ENCODE results near the gene GARIN5A.

The GARIN5A gene

DNA sequence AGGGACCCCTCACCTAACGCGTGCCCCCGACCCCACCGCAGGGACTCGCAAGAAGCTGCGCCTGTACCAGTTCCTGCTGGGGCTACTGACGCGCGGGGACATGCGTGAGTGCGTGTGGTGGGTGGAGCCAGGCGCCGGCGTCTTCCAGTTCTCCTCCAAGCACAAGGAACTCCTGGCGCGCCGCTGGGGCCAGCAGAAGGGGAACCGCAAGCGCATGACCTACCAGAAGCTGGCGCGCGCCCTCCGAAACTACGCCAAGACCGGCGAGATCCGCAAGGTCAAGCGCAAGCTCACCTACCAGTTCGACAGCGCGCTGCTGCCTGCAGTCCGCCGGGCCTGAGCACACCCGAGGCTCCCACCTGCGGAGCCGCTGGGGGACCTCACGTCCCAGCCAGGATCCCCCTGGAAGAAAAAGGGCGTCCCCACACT lies 48.6 kb downstream of the GARIN5A start:
- DNase-seq (ENCODE audit: low read depth) = no peak
- peak overlapping the region; percentile 30 for H3K4me3 ChIP-seq (ENCODE audit: low read depth, low read length)
- TF ChIP-seq, protein P1, sequence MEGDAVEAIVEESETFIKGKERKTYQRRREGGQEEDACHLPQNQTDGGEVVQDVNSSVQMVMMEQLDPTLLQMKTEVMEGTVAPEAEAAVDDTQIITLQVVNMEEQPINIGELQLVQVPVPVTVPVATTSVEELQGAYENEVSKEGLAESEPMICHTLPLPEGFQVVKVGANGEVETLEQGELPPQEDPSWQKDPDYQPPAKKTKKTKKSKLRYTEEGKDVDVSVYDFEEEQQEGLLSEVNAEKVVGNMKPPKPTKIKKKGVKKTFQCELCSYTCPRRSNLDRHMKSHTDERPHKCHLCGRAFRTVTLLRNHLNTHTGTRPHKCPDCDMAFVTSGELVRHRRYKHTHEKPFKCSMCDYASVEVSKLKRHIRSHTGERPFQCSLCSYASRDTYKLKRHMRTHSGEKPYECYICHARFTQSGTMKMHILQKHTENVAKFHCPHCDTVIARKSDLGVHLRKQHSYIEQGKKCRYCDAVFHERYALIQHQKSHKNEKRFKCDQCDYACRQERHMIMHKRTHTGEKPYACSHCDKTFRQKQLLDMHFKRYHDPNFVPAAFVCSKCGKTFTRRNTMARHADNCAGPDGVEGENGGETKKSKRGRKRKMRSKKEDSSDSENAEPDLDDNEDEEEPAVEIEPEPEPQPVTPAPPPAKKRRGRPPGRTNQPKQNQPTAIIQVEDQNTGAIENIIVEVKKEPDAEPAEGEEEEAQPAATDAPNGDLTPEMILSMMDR (IDR thresholded peaks at IDR 0.05; ENCODE audit: low read depth, low read length, missing control alignments) = no peak

GRCh38 chr19:50427318-50427925 lies 49.2 kb downstream of the GARIN5A start:
- TF ChIP-seq, protein P1 (IDR thresholded peaks at IDR 0.05; ENCODE audit: low read depth, low read length, missing control alignments) = no peak
- H3K4me3 ChIP-seq (ENCODE audit: low read depth, low read length) = no peak overlapping the region
- DNase-seq (ENCODE audit: low read depth) = no peak

DNA sequence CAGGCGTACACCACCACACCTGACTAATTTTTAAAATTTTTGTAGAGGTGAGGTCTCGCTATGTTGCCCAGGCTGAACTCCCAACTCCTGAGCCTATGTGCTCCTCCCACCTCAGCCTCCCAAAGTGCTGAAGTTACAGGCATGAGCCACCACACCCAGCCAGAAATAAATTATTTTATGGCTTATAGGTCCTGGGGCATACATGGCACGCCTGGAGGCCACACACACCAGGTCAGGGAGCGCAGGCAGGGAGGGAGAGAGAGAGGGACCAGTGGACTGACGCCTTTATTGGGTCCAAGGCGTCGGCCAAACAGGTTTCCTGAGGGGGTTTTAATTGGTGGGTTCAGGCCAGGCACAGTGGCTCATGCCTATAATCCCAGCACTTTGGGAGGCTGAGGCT lies 51.1 kb downstream of the GARIN5A start:
- no peak for DNase-seq (ENCODE audit: low read depth)
- TF ChIP-seq, protein P1 (IDR thresholded peaks at IDR 0.05; ENCODE audit: low read depth, low read length, missing control alignments) = no peak
- no peak overlapping the region for H3K4me3 ChIP-seq (ENCODE audit: low read depth, low read length)

DNA sequence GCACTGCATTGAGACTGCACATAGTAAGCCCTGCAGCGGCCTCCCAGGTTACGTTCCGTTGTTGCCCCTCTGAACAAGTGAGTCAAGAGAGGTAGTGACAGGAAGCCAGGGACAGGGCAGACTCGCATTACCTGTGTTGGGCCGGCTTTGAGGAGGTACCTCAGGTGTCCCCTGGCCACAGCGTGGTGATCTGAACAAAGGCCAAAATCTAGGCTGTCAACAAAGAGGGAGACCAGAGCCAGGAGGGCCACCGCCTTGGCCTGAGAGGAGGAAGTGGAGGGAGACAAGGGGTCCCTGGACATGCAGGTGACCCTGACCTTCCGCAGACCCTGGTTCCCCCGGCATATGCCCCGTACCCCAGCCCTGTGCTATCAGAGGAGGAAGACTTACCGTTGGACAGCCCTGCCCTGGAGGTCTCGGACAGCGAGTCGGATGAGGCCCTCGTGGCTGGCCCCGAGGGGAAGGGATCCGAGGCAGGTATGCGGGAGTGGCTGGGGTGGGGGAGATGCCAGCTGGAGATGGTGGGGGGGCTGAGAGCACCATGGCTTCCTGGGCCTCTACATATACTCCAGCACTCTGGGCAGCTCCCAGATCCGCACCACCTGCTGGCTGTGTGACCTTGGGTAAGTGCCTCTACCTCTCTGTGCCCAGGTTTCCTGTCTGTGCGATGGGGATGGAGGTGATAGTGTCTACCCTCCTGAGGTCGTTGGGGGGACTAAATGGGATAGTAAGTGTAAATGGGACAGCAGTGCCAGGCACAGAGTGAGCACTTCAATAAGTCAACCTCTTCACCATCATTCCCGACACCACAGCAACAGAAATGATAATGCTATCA lies 53.2 kb downstream of the GARIN5A start:
- no peak overlapping the region for H3K4me3 ChIP-seq (ENCODE audit: low read depth, low read length)
- DNase-seq (ENCODE audit: low read depth) = no peak
- TF ChIP-seq, protein P1 (IDR thresholded peaks at IDR 0.05; ENCODE audit: low read depth, low read length, missing control alignments) = no peak

- TF ChIP-seq, protein P1 (IDR thresholded peaks at IDR 0.05; ENCODE audit: low read depth, low read length, missing control alignments) = no peak
- peak overlapping the region; percentile 38; the same call in 1 of the 2 replicates for H3K4me3 ChIP-seq (ENCODE audit: low read depth, low read length)
- no peak for DNase-seq (ENCODE audit: low read depth)
These were observed 54.0 kb downstream of the GARIN5A start for GRCh38 chr19:50422397-50423278.

DNA sequence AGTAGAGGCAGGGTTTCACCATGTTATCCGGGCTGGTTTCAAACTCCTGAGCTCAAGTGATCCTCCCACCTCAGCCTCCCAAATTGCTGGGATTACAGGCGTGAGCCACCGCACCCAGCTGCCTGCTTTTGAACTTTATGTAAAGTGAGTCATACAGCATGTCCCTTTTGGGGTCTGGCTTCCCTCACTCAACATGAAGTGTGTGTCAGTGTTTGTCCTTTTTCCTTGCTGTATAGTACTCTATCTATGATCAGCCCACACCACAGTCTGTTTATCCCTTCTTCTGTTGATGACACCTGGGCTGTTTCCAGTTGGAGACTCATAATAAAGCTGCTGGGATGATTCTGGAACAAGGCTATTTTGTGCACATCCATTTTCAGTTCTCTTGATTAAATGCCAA lies 55.8 kb downstream of the GARIN5A start:
- DNase-seq (ENCODE audit: low read depth) = no peak
- TF ChIP-seq, protein P1 (IDR thresholded peaks at IDR 0.05; ENCODE audit: low read depth, low read length, missing control alignments) = no peak
- peak overlapping the region; percentile 64; the same call in 1 of the 2 replicates for H3K4me3 ChIP-seq (ENCODE audit: low read depth, low read length)
